KMS-11 (cell line): Measurements from ENCODE around the gene KHK.

ENCODE experiments used
- H2AFZ ChIP-seq: fragments of 200-600 bp; sonication (generic); 2 replicates; pipeline ENCODE4 v1.6.1; 2016; ENCODE audit warnings: antibody characterized with exemption, mixed run types, low read depth
- H3K27ac ChIP-seq: fragments of 200-600 bp; sonication (generic); 2 replicates; pipeline ENCODE4 v1.6.1; 2016; ENCODE audit warnings: mild to moderate bottlenecking, mixed run types
- H3K27me3 ChIP-seq: fragments of 200-600 bp; sonication (generic); 2 replicates; pipeline ENCODE4 v1.6.1; 2017; ENCODE audit warnings: mild to moderate bottlenecking, low read depth, mixed run types, moderate library complexity; ENCODE audit not compliant: insufficient read depth
- H3K36me3 ChIP-seq: fragments of 200-600 bp; sonication (generic); 2 replicates; pipeline ENCODE4 v1.6.1; 2017; ENCODE audit warnings: mild to moderate bottlenecking, mixed run types; ENCODE audit not compliant: insufficient read depth
- H3K4me1 ChIP-seq: fragments of 200-600 bp; sonication (generic); 2 replicates; pipeline ENCODE4 v1.6.1; 2016; ENCODE audit warnings: mild to moderate bottlenecking, low read depth, mixed run types; ENCODE audit not compliant: poor library complexity, severe bottlenecking
- H3K4me2 ChIP-seq: fragments of 200-600 bp; sonication (generic); 2 replicates; pipeline ENCODE4 v1.7.0; 2016; ENCODE audit warnings: mild to moderate bottlenecking, mixed run types
- H3K4me3 ChIP-seq: fragments of 200-600 bp; sonication (generic); IDR thresholded peaks from 2 replicates; pipeline ENCODE4 v1.6.1; 2017; ENCODE audit warnings: low read depth, low read length, mixed read lengths; ENCODE audit not compliant: insufficient read depth
- H3K79me2 ChIP-seq: fragments of 200-600 bp; sonication (generic); 2 replicates; pipeline ENCODE4 v1.6.1; 2016; ENCODE audit warnings: low read depth, mixed run types; ENCODE audit not compliant: insufficient read depth
- H3K9ac ChIP-seq: fragments of 200-600 bp; sonication (generic); 2 replicates; pipeline ENCODE4 v1.6.1; 2016; ENCODE audit warnings: mild to moderate bottlenecking, mixed run types
- H4K20me1 ChIP-seq: fragments of 200-600 bp; sonication (generic); 2 replicates; pipeline ENCODE4 v1.6.1; 2016; ENCODE audit warnings: mild to moderate bottlenecking, mixed run types; ENCODE audit not compliant: insufficient read depth
- CTCF ChIP-seq: fragments of 200-600 bp; sonication (generic); conservative IDR thresholded peaks from 2 replicates; pipeline ENCODE4 v1.6.1; 2017; ENCODE audit warnings: low read depth, mild to moderate bottlenecking, antibody characterized with exemption, low read length, moderate library complexity, mixed read lengths

Gene KHK

GRCh38 chr2:27088634-27089033, 2.1 kb downstream of the KHK start:
- Histone ChIP-seq H4K20me1 (no peaks in the 10 kb centered on the region), H3K36me3 (no peaks in the 10 kb centered on the region), H3K27me3 (no peaks in the 10 kb centered on the region), H3K4me3 (no peak overlapping the region), H3K79me2 (no peaks in the 10 kb centered on the region), H3K4me2 (no peak overlapping the region; the same call in 1 of the 2 replicates), H3K4me1 (peaks cover 9% of the 10 kb centered on the region), H2AFZ (no peak overlapping the region), H3K27ac (no peak overlapping the region), H3K9ac (no peak overlapping the region)
- no peak for TF ChIP-seq CTCF

GRCh38 chr2:27089111-27089954, 2.8 kb downstream of the KHK start:
- H3K4me2 ChIP-seq = no peak overlapping the region
- H4K20me1 ChIP-seq = no peaks in the 10 kb centered on the region
- TF ChIP-seq CTCF = no peak
- H3K27me3 ChIP-seq = no peaks in the 10 kb centered on the region
- H3K27ac ChIP-seq = no peak overlapping the region
- no peaks in the 10 kb centered on the region for H3K79me2 ChIP-seq
- no peak overlapping the region for H3K9ac ChIP-seq
- no peak overlapping the region for H2AFZ ChIP-seq
- H3K36me3 ChIP-seq = no peaks in the 10 kb centered on the region
- peaks cover 9% of the 10 kb centered on the region for H3K4me1 ChIP-seq
- no peak overlapping the region for H3K4me3 ChIP-seq

GRCh38 chr2:27091746-27092695, 5.4 kb downstream of the KHK start:
- Histone ChIP-seq H3K27me3 (no peaks in the 10 kb centered on the region), H3K4me3 (no peak overlapping the region), H2AFZ (no peak overlapping the region), H3K27ac (no peak overlapping the region), H3K36me3 (no peaks in the 10 kb centered on the region), H3K9ac (no peak overlapping the region), H3K4me1 (peaks cover 9% of the 10 kb centered on the region), H4K20me1 (no peaks in the 10 kb centered on the region), H3K79me2 (no peaks in the 10 kb centered on the region), H3K4me2 (no peak overlapping the region)
- TF ChIP-seq CTCF = no peak

- Histone ChIP-seq H3K4me1 (peaks cover 3% of the 10 kb centered on the region), H3K4me3 (no peak overlapping the region), H3K9ac (no peak overlapping the region), H3K36me3 (no peaks in the 10 kb centered on the region), H4K20me1 (no peaks in the 10 kb centered on the region), H2AFZ (no peak overlapping the region), H3K27ac (no peak overlapping the region), H3K4me2 (no peak overlapping the region), H3K27me3 (no peaks in the 10 kb centered on the region), H3K79me2 (no peaks in the 10 kb centered on the region)
- no peak for TF ChIP-seq CTCF
These were observed 6.3 kb downstream of the KHK start for GRCh38 chr2:27092696-27093429.
